PFSK-1 (cell line): Measurements from ENCODE around the gene NPR1.

Experiments
- FOXP2 ChIP-seq: optimal IDR thresholded peaks from 2 replicates; pipeline ENCODE3; 2011; ENCODE audit warnings: borderline replicate concordance, control low read depth, inconsistent platforms; ENCODE audit not compliant: insufficient read depth; ENCODE audit errors: extremely low read length, extremely low read depth
- POLR2AphosphoS5 ChIP-seq: IDR thresholded peaks from 2 replicates; pipeline ENCODE4 v1.6.1; 2012; ENCODE audit warnings: low read depth, mild to moderate bottlenecking, control low read depth, low read length, moderate library complexity
- REST ChIP-seq, 2 experiments: IDR thresholded peaks; 2 replicates each; pipeline versions ENCODE4 v1.6.1 to v1.8.0; 2011 to 2012; ENCODE audit warnings: low read depth in 2 of 2, low read length in 2 of 2, control low read depth in 1 of 2, inconsistent platforms in 1 of 2, mild to moderate bottlenecking in 1 of 2, moderate library complexity in 1 of 2; ENCODE audit not compliant: insufficient read depth in 1 of 2
- SIN3A ChIP-seq: IDR thresholded peaks from 2 replicates; pipeline ENCODE4 v1.6.1; 2012; ENCODE audit warnings: mild to moderate bottlenecking, low read length, moderate library complexity, borderline replicate concordance; ENCODE audit not compliant: insufficient read depth
- TAF1 ChIP-seq: IDR thresholded peaks from 2 replicates; pipeline ENCODE4 v1.6.1; 2012; ENCODE audit warnings: low read length, control low read depth, borderline replicate concordance; ENCODE audit not compliant: insufficient read depth

- TF ChIP-seq POLR2AphosphoS5, result no peak
- TF ChIP-seq TAF1, result no peak
- no peak for TF ChIP-seq REST (IDR thresholded peaks at IDR 0.05; ENCODE audit: insufficient read depth in 1 of 2, low read depth in 2 of 2, low read length in 2 of 2)
- no peak for TF ChIP-seq SIN3A
- no peak for TF ChIP-seq FOXP2
These were observed 55.5 kb downstream of the NPR1 start for GRCh38 chr1:153733970-153734369.
